GM19328 (cell line): Measurements from ENCODE around the gene MICAL3.

Source experiments
- ATAC-seq: cut with Tn5 transposase; IDR thresholded peaks from one replicate; pipeline ENCODE4 v1.9.1; 2021; ENCODE audit warnings: mild to moderate bottlenecking, moderate library complexity; ENCODE audit not compliant: unreplicated experiment

MICAL3 gene

GRCh38 chr22:17851759-17852158, 172.6 kb downstream of the MICAL3 start:
- no peak for ATAC-seq

- no peak for ATAC-seq
These were observed 176.8 kb downstream of the MICAL3 start for GRCh38 chr22:17847360-17848078.

GRCh38 chr22:17846326-17846992, 177.9 kb downstream of the MICAL3 start:
- ATAC-seq: no peak

GRCh38 chr22:17845790-17846189, 178.6 kb downstream of the MICAL3 start:
- ATAC-seq: no peak

- ATAC-seq: no peak
These were observed 179.0 kb downstream of the MICAL3 start for GRCh38 chr22:17845327-17845726.

GRCh38 chr22:17844150-17844549, 180.2 kb downstream of the MICAL3 start:
- no peak for ATAC-seq

- ATAC-seq: no peak
These were observed 182.0 kb downstream of the MICAL3 start for GRCh38 chr22:17842386-17842785.

GRCh38 chr22:17841836-17842235, 182.5 kb downstream of the MICAL3 start:
- ATAC-seq: no peak

- no peak for ATAC-seq
These were observed 186.0 kb downstream of the MICAL3 start for GRCh38 chr22:17838180-17838865.

- no peak for ATAC-seq
These were observed 187.2 kb downstream of the MICAL3 start for GRCh38 chr22:17836992-17837742.

GRCh38 chr22:17835256-17835655, 189.1 kb downstream of the MICAL3 start:
- ATAC-seq: no peak

GRCh38 chr22:17833489-17833888, 190.9 kb downstream of the MICAL3 start:
- ATAC-seq: no peak

GRCh38 chr22:17832665-17833064, 191.7 kb downstream of the MICAL3 start:
- ATAC-seq: no peak

GRCh38 chr22:17831501-17832251, 192.7 kb downstream of the MICAL3 start:
- ATAC-seq: no peak

GRCh38 chr22:17830043-17830961, 194.1 kb downstream of the MICAL3 start:
- no peak for ATAC-seq

GRCh38 chr22:17829695-17830042, 194.7 kb downstream of the MICAL3 start:
- ATAC-seq: no peak

GRCh38 chr22:17828502-17829080, 195.8 kb downstream of the MICAL3 start:
- ATAC-seq: no peak

- no peak for ATAC-seq
These were observed 196.9 kb downstream of the MICAL3 start for GRCh38 chr22:17827466-17827865.

- ATAC-seq: no peak
These were observed 198.3 kb downstream of the MICAL3 start for GRCh38 chr22:17825876-17826550.
